ES-I3 (cell line): ENCODE measurements around the gene TREX2.
A peak's percentile ranks its signal among the peaks of the same experiment; 100 is the strongest.

Experiments
- H3K36me3 ChIP-seq: 2 replicates; pipeline ENCODE4 v1.6.1; 2013; ENCODE audit warnings: mild to moderate bottlenecking, low read length, control low read depth, moderate library complexity; ENCODE audit not compliant: insufficient read depth
- H3K4me1 ChIP-seq: 2 replicates; pipeline ENCODE4 v1.6.1; 2013; ENCODE audit warnings: mild to moderate bottlenecking, control low read depth, low read length; ENCODE audit not compliant: insufficient read depth
- H3K9ac ChIP-seq: 2 replicates; pipeline ENCODE4 v1.6.1; 2013; ENCODE audit warnings: low read depth, mild to moderate bottlenecking, low read length, moderate library complexity
- H3K9me3 ChIP-seq: 2 replicates; pipeline ENCODE4 v1.6.1; 2013; ENCODE audit warnings: mild to moderate bottlenecking, low read length, moderate library complexity; ENCODE audit not compliant: control insufficient read depth, insufficient read depth

Gene TREX2

GRCh38 chrX:153420851-153421599 is 24.8 kb downstream of the TREX2 start:
- H3K9me3 ChIP-seq: no peaks in the 10 kb centered on the region
- H3K4me1 ChIP-seq: no peaks in the 10 kb centered on the region
- H3K36me3 ChIP-seq: no peaks in the 10 kb centered on the region
- H3K9ac ChIP-seq: no peak overlapping the region

- Histone ChIP-seq H3K9me3 (no peaks in the 10 kb centered on the region), H3K4me1 (no peaks in the 10 kb centered on the region)
Measured at GRCh38 chrX:153417637-153418036, 28.2 kb downstream of the TREX2 start.

GRCh38 chrX:153416781-153417450 is 28.9 kb downstream of the TREX2 start:
- H3K36me3 ChIP-seq: no peaks in the 10 kb centered on the region
- no peak overlapping the region for H3K9ac ChIP-seq
- H3K9me3 ChIP-seq: no peaks in the 10 kb centered on the region
- H3K4me1 ChIP-seq: no peaks in the 10 kb centered on the region

More at GRCh38 chrX:153417637-153418036, 28.2 kb downstream of the TREX2 start:
- Histone ChIP-seq H3K36me3 (no peaks in the 10 kb centered on the region), H3K9ac (no peak overlapping the region)

GRCh38 chrX:153414856-153415510 is 30.9 kb downstream of the TREX2 start:
- no peaks in the 10 kb centered on the region for H3K9me3 ChIP-seq
- no peaks in the 10 kb centered on the region for H3K4me1 ChIP-seq
- H3K36me3 ChIP-seq: no peaks in the 10 kb centered on the region
- H3K9ac ChIP-seq: no peak overlapping the region

- Histone ChIP-seq H3K9me3 (no peaks in the 10 kb centered on the region), H3K4me1 (no peaks in the 10 kb centered on the region; the same call in 1 of the 2 replicates), H3K9ac (no peak overlapping the region), H3K36me3 (no peaks in the 10 kb centered on the region)
Measured at GRCh38 chrX:153413731-153414130, 32.1 kb downstream of the TREX2 start.

- no peaks in the 10 kb centered on the region for H3K36me3 ChIP-seq
- no peaks in the 10 kb centered on the region; the same call in 1 of the 2 replicates for H3K4me1 ChIP-seq
- H3K9ac ChIP-seq: no peak overlapping the region
- H3K9me3 ChIP-seq: no peaks in the 10 kb centered on the region
Measured at GRCh38 chrX:153412746-153413720, 32.8 kb downstream of the TREX2 start.

- Histone ChIP-seq H3K4me1 (no peaks in the 10 kb centered on the region; the same call in 1 of the 2 replicates), H3K9me3 (no peaks in the 10 kb centered on the region), H3K36me3 (no peaks in the 10 kb centered on the region), H3K9ac (peak overlapping the region; percentile 10; the same call in 1 of the 2 replicates)
Measured at GRCh38 chrX:153411988-153412574, 33.8 kb downstream of the TREX2 start.

GRCh38 chrX:153411255-153411987 is 34.4 kb downstream of the TREX2 start, which contains the start of gene ZFP92:
TSS of gene ZFP92 (plus strand) at chrX:153411472. CDS start at chrX:153418323, 6,851 bp downstream.
- Histone ChIP-seq H3K4me1 (no peaks in the 10 kb centered on the region; the same call in 1 of the 2 replicates), H3K9me3 (no peaks in the 10 kb centered on the region), H3K36me3 (no peaks in the 10 kb centered on the region), H3K9ac (peak within 1 kb of the TSS; percentile 10; the same call in 1 of the 2 replicates)

- Histone ChIP-seq H3K36me3 (no peaks in the 10 kb centered on the region), H3K4me1 (no peaks in the 10 kb centered on the region; the same call in 1 of the 2 replicates), H3K9me3 (no peaks in the 10 kb centered on the region), H3K9ac (peak overlapping the region; percentile 10; the same call in 1 of the 2 replicates)
Measured at GRCh38 chrX:153410888-153411254, 35.0 kb downstream of the TREX2 start.

GRCh38 chrX:153410373-153410772 is 35.5 kb downstream of the TREX2 start:
- Histone ChIP-seq H3K9ac (no peak overlapping the region), H3K36me3 (no peaks in the 10 kb centered on the region), H3K9me3 (no peaks in the 10 kb centered on the region), H3K4me1 (no peaks in the 10 kb centered on the region; the same call in 1 of the 2 replicates)

- Histone ChIP-seq H3K4me1 (no peaks in the 10 kb centered on the region; the same call in 1 of the 2 replicates), H3K9ac (no peak overlapping the region), H3K9me3 (no peaks in the 10 kb centered on the region), H3K36me3 (no peaks in the 10 kb centered on the region)
Measured at GRCh38 chrX:153409414-153410101, 36.3 kb downstream of the TREX2 start.

- H3K4me1 ChIP-seq: no peaks in the 10 kb centered on the region; the same call in 1 of the 2 replicates
- no peaks in the 10 kb centered on the region for H3K9me3 ChIP-seq
- no peaks in the 10 kb centered on the region for H3K36me3 ChIP-seq
- H3K9ac ChIP-seq: no peak overlapping the region
Measured at GRCh38 chrX:153408871-153409351, 36.9 kb downstream of the TREX2 start.
